K562 (cell line): ENCODE results near the gene GP1BB. TPM values are rescaled to one million over a fixed set of nuclear protein-coding genes. Genes with fewer than 3 reads are reported as not detected.
A peak's percentile ranks its signal among the peaks of the same experiment; 100 is the strongest.

Experiments used
- BRF1 ChIP-seq: IDR thresholded peaks from 3 replicates; pipeline ENCODE4 v1.6.1; 2011; ENCODE audit warnings: borderline replicate concordance, mild to moderate bottlenecking; ENCODE audit not compliant: insufficient read length; ENCODE audit errors: extremely low read depth
- CSDE1 ChIP-seq, 2 experiments: fragments of 450-650 bp; IDR thresholded peaks; 2 replicates each; pipeline ENCODE4 v1.6.1; 2016; ENCODE audit warnings: mild to moderate bottlenecking in 1 of 2
- FOSL1 ChIP-seq: fragments of 200-800 bp; sonication (Bioruptor generic); conservative IDR thresholded peaks from 2 replicates; pipeline ENCODE4 v1.6.1; 2016; ENCODE audit warnings: missing genetic modification characterization, missing compliant biosample characterization
- HES1 ChIP-seq: fragments of 450-650 bp; IDR thresholded peaks from 2 replicates; pipeline ENCODE4 v1.6.1; 2016; ENCODE audit warnings: low read depth, mild to moderate bottlenecking, moderate library complexity
- HMGXB4 ChIP-seq: sonication (generic); formaldehyde crosslinking; IDR thresholded peaks from 2 replicates; pipeline ENCODE4 v1.8.1; 2023; ENCODE audit warnings: mild to moderate bottlenecking, missing genetic modification reagents
- MTA3 ChIP-seq: fragments of 450-650 bp; formaldehyde crosslinking; IDR thresholded peaks from 2 replicates; pipeline ENCODE4 v1.6.1; 2017; ENCODE audit warnings: mild to moderate bottlenecking, borderline replicate concordance
- NCOR1 ChIP-seq: fragments of 450-650 bp; IDR thresholded peaks from 2 replicates; pipeline ENCODE4 v1.6.1; 2016; ENCODE audit warnings: mild to moderate bottlenecking, moderate library complexity
- NR1H2 ChIP-seq: sonication (generic); formaldehyde crosslinking; IDR thresholded peaks from 2 replicates; pipeline ENCODE4 v1.4.0; 2020; ENCODE audit warnings: mild to moderate bottlenecking, missing genetic modification reagents
- PRDM10 ChIP-seq: fragments of 450-650 bp; IDR thresholded peaks from 2 replicates; pipeline ENCODE4 v1.6.1; 2018; ENCODE audit not compliant: partially characterized antibody
- RB1 ChIP-seq: fragments of 450-650 bp; IDR thresholded peaks from 2 replicates; pipeline ENCODE4 v1.6.1; 2017; ENCODE audit warnings: low read depth, mild to moderate bottlenecking
- RBM39 ChIP-seq: fragments of 200-400 bp; formaldehyde crosslinking; optimal IDR thresholded peaks from 2 replicates; pipeline ENCODE3; 2018; ENCODE audit warnings: low read depth, low read length
- SLC30A9 ChIP-seq: fragments of 250-450 bp; sonication (Bioruptor Pico); IDR thresholded peaks from 2 replicates; pipeline ENCODE4 v1.8.0; 2022; ENCODE audit warnings: mild to moderate bottlenecking, moderate library complexity
- SNRNP70 ChIP-seq: fragments of 200-400 bp; formaldehyde crosslinking; optimal IDR thresholded peaks from 2 replicates; pipeline ENCODE3; 2017; ENCODE audit warnings: low read depth, low read length
- TCFL5 ChIP-seq: fragments of 250-450 bp; sonication (Bioruptor Pico); conservative IDR thresholded peaks from 2 replicates; pipeline ENCODE4 v1.6.1; 2021; ENCODE audit warnings: mild to moderate bottlenecking, moderate library complexity, matching md5 sums
- ZNF146 ChIP-seq: IDR thresholded peaks from one replicate; pipeline ENCODE4 v1.6.1; 2018; ENCODE audit warnings: missing compliant biosample characterization; ENCODE audit not compliant: unreplicated experiment
- ZSCAN32 ChIP-seq: fragments of 450-650 bp; formaldehyde crosslinking; IDR thresholded peaks from 2 replicates; pipeline ENCODE4 v1.4.0; 2020; ENCODE audit warnings: mild to moderate bottlenecking, moderate library complexity
- polyA plus RNA-seq, 8 experiments: library from polyadenylated mRNA; depleted of rRNA in 4 of 8; stranded (reverse) in 5 of 8; unstranded in 3 of 8; fragments of >200 nt; fragmentation: Nextera tagmentation in 2 of 8; fragmentation: Illumina TruSeq in 1 of 8; extraction: Ambion mirVana in 2 of 8; extraction: Trizol in 1 of 8; gene quantifications; 2 replicates each; pipeline versions ENCODE4 v1.2.1 to v1.2.3, GENCODE V29; 2011 to 2014; ENCODE audit warnings: inconsistent platforms in 1 of 8, missing spikeins in 1 of 8
- total RNA-seq, 7 experiments: library from RNA; depleted of rRNA in 6 of 7; stranded (reverse); fragments of >200 nt in 6 of 7; fragmentation: Illumina TruSeq in 2 of 7; extraction: Trizol in 2 of 7; gene quantifications; 2 replicates each; pipeline versions ENCODE4 v1.2.1 to v1.2.3, GENCODE V29; 2011 to 2021; ENCODE audit warnings: low replicate concordance in 1 of 7
- TF ChIP-seq, protein P1 (sequence below), 2 experiments: IDR thresholded peaks; 2 replicates each; pipeline ENCODE4 v1.6.1; 2012; ENCODE audit warnings: improper control_type of control experiment in 2 of 2, low read depth in 2 of 2, low read length in 2 of 2, borderline replicate concordance in 1 of 2

GP1BB gene
- total and polyA plus RNA-seq, 9 of the 15 experiments (the other 6 are each of a cell fraction or from before 2014, with no cell fraction given) = 0.69 to 162 (median 2.8) TPM

DNA sequence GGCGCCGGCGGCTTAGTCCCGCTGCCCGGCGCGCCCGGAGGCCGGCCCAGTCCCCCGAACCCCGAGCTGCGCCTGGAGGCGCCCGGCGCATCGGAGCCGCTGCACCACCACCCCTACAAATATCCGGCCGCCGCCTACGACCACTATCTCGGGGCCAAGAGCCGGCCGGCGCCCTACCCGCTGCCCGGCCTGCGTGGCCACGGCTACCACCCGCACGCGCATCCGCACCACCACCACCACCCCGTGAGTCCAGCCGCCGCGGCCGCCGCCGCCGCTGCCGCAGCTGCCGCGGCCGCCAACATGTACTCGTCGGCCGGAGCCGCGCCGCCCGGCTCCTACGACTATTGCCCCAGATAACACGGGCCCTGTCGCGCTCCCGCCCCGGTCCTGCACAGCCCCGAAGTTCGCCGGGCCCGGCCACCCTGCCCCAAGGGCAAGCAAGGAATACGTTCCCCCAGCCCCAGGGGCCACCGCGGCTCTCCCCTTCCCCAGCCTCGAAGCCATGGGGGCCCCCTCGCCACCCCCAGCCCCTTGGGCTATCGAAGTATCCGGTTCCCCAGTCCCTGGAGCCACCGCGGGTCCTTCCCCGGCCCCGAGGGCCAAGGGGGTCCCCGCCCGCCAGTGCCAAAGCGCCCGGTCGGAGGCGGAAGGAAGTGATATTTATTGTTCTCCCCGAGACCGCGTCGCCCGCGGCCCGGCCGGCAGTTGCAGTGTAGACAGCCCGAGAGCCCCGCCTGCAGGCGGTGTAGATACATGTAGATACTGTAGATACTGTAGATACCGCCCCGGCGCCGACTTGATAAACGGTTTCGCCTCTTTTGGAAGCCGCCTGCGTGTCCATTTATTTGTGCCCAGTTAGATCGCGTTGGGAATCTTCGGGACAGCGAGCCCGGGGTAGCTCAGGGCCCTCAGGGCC is 43.4 kb downstream of the GP1BB start (continued):
- TF ChIP-seq NR1H2 (CRISPR knock-in tag) = no peak
- no peak for TF ChIP-seq PRDM10
- no peak for TF ChIP-seq HES1
- no peak for TF ChIP-seq TCFL5 (CRISPR knock-in tag)
- TF ChIP-seq RB1 = peak; percentile 55; the same call in 1 of the 2 replicates
- TF ChIP-seq FOSL1 = no peak
- TF ChIP-seq ZSCAN32 (CRISPR knock-in tag) = 0 out of 2 replicates have a peak, but pooled peaks have one; percentile 58
- no peak for TF ChIP-seq SNRNP70
- no peak for TF ChIP-seq RBM39
- no peak for TF ChIP-seq CSDE1 (IDR thresholded peaks at IDR 0.05)
- no peak for TF ChIP-seq SLC30A9 (CRISPR knock-in tag)
- TF ChIP-seq HMGXB4 = 0 out of 2 replicates have a peak, but pooled peaks have one; percentile 43
- peak; percentile 94 for TF ChIP-seq MTA3
- TF ChIP-seq ZNF146 (CRISPR knock-in tag) = peak; percentile 2
- TF ChIP-seq BRF1 = no peak
- no peak for TF ChIP-seq NCOR1
- TF ChIP-seq, protein P1, sequence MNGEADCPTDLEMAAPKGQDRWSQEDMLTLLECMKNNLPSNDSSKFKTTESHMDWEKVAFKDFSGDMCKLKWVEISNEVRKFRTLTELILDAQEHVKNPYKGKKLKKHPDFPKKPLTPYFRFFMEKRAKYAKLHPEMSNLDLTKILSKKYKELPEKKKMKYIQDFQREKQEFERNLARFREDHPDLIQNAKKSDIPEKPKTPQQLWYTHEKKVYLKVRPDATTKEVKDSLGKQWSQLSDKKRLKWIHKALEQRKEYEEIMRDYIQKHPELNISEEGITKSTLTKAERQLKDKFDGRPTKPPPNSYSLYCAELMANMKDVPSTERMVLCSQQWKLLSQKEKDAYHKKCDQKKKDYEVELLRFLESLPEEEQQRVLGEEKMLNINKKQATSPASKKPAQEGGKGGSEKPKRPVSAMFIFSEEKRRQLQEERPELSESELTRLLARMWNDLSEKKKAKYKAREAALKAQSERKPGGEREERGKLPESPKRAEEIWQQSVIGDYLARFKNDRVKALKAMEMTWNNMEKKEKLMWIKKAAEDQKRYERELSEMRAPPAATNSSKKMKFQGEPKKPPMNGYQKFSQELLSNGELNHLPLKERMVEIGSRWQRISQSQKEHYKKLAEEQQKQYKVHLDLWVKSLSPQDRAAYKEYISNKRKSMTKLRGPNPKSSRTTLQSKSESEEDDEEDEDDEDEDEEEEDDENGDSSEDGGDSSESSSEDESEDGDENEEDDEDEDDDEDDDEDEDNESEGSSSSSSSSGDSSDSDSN (IDR thresholded peaks at IDR 0.05; ENCODE audit: borderline replicate concordance in 1 of 2, low read depth in 2 of 2, low read length in 2 of 2) = peak; percentile 74 to 94; a peak in 3 of 4 replicates
